Hepatocyte (in vitro differentiated cells): ENCODE data around the gene SND1. TPM values are rescaled to one million over a fixed set of nuclear protein-coding genes. Genes with fewer than 3 reads are reported as not detected.

Experiments
- DNase-seq: peaks from one replicate; pipeline ENCODE4 v3.0.0-alpha.2; 2016; ENCODE audit warnings: low spot score
- H2AFZ ChIP-seq: fragments of 200-600 bp; sonication (generic); 2 replicates; pipeline ENCODE4 v1.6.0; 2016; ENCODE audit warnings: antibody characterized with exemption, mild to moderate bottlenecking
- H3K27ac ChIP-seq: fragments of 200-600 bp; sonication (generic); 2 replicates; pipeline ENCODE4 v1.5.1; 2016; ENCODE audit warnings: mild to moderate bottlenecking
- H3K27me3 ChIP-seq: fragments of 200-600 bp; sonication (generic); 2 replicates; pipeline ENCODE4 v1.6.1; 2016
- H3K36me3 ChIP-seq: fragments of 200-600 bp; sonication (generic); replicated peaks from 2 replicates; pipeline ENCODE4 v1.5.1; 2016; ENCODE audit warnings: low read depth; ENCODE audit not compliant: insufficient read depth
- H3K4me1 ChIP-seq: fragments of 200-600 bp; sonication (generic); 2 replicates; pipeline ENCODE4 v1.5.1; 2016; ENCODE audit warnings: mild to moderate bottlenecking, moderate library complexity; ENCODE audit not compliant: insufficient read depth
- H3K4me2 ChIP-seq: fragments of 200-600 bp; sonication (generic); 2 replicates; pipeline ENCODE4 v1.6.0; 2016
- H3K4me3 ChIP-seq: fragments of 200-600 bp; sonication (generic); 2 replicates; pipeline ENCODE4 v1.5.1; 2016; ENCODE audit warnings: mild to moderate bottlenecking
- H3K79me2 ChIP-seq: fragments of 200-600 bp; sonication (generic); 2 replicates; pipeline ENCODE4 v1.6.0; 2017; ENCODE audit warnings: mild to moderate bottlenecking
- H3K9me2 ChIP-seq: fragments of 200-600 bp; sonication (generic); replicated peaks from 2 replicates; pipeline ENCODE4 v1.6.0; 2017; ENCODE audit warnings: mild to moderate bottlenecking; ENCODE audit not compliant: insufficient read depth
- H3K9me3 ChIP-seq: fragments of 200-600 bp; sonication (generic); 2 replicates; pipeline ENCODE4 v1.5.1; 2016; ENCODE audit warnings: low read depth, mild to moderate bottlenecking
- H4K20me1 ChIP-seq: fragments of 200-600 bp; sonication (generic); 2 replicates; pipeline ENCODE4 v1.6.0; 2016; ENCODE audit warnings: mild to moderate bottlenecking; ENCODE audit not compliant: insufficient read depth, poor library complexity, severe bottlenecking
- EZH2 ChIP-seq: fragments of 200-600 bp; sonication (generic); IDR thresholded peaks from 2 replicates; pipeline ENCODE4 v1.6.1; 2016; ENCODE audit warnings: antibody characterized with exemption, mild to moderate bottlenecking, borderline replicate concordance
- EZH2phosphoT487 ChIP-seq: fragments of 200-600 bp; sonication (generic); IDR thresholded peaks from one replicate; pipeline ENCODE4 v1.6.1; 2018; ENCODE audit warnings: antibody characterized with exemption, mild to moderate bottlenecking, low read depth, moderate library complexity; ENCODE audit not compliant: unreplicated experiment, severe bottlenecking
- WGBS: methylation state at CpG from one replicate; pipeline ENCODE4 v1.1.6; 2016; ENCODE audit warnings: low lambda C conversion rate; ENCODE audit errors: missing lambda C conversion rate; 5-methylcytosine and 5-hydroxymethylcytosine counted together
- polyA plus RNA-seq: library from polyadenylated mRNA; unstranded; fragments of >200 nt; fragmentation: Nextera tagmentation; extraction: Ambion mirVana; gene quantifications from 2 replicates; pipeline ENCODE4 v1.2.1, GENCODE V29; 2016
- total RNA-seq: library from RNA; depleted of rRNA; stranded (reverse); fragments of >200 nt; gene quantifications from 2 replicates; pipeline ENCODE4 v1.2.3, GENCODE V29; 2014
- TF ChIP-seq, protein P1 (sequence below): fragments of 200-600 bp; sonication (generic); IDR thresholded peaks from 2 replicates; pipeline ENCODE4 v1.5.1; 2016; ENCODE audit warnings: antibody characterized with exemption, mild to moderate bottlenecking; ENCODE audit not compliant: poor library complexity

SND1 gene
- total and polyA plus RNA-seq, 2 experiments from 2014 or later = 141 to 200 TPM

DNA sequence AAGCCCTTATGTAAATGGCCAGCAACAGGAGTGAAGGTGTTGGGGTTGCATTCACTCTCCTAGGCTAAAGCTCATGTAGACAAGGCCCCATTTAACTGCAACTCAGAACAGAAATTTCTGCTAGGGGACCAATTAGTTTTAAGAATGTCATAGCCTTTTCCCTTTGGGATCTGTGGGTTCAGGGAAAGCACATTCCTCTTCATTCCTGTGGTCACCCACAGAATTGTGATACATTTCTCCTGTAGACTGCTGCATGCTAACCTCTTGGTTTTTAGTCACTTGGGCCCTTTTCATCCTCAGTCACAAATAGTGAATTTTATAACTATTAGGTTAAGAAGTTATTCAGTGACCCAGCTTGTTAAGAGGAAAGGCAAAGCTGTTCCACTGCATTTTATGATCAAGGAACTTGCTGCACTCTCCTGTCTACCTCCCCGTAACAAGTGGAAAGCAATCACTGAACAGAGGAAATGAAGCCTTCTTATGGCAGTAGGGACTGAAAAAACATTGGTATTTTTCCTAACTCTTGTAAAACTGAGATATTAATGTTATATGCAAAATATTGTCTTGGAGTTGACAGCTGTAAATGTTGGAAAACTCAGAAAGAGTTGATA, 124.9 kb downstream of the SND1 start:
- H3K4me3 ChIP-seq = no peak overlapping the region
- peaks cover 4% of the 10 kb centered on the region for H3K4me1 ChIP-seq
- H3K27me3 ChIP-seq = no peaks in the 10 kb centered on the region
- peaks cover 67% of the 10 kb centered on the region for H3K79me2 ChIP-seq
- H3K36me3 ChIP-seq = no peaks in the 10 kb centered on the region
- no peaks in the 10 kb centered on the region for H3K9me3 ChIP-seq
- no peak for DNase-seq
- no peak overlapping the region for H2AFZ ChIP-seq
- H3K9me2 ChIP-seq = no peaks in the 10 kb centered on the region
- no peak overlapping the region for H3K4me2 ChIP-seq
- 83% methylated on average over 1 of the region's 1 CpG for WGBS
- TF ChIP-seq EZH2phosphoT487 = no peak
- TF ChIP-seq EZH2 = no peak
- TF ChIP-seq, protein P1, sequence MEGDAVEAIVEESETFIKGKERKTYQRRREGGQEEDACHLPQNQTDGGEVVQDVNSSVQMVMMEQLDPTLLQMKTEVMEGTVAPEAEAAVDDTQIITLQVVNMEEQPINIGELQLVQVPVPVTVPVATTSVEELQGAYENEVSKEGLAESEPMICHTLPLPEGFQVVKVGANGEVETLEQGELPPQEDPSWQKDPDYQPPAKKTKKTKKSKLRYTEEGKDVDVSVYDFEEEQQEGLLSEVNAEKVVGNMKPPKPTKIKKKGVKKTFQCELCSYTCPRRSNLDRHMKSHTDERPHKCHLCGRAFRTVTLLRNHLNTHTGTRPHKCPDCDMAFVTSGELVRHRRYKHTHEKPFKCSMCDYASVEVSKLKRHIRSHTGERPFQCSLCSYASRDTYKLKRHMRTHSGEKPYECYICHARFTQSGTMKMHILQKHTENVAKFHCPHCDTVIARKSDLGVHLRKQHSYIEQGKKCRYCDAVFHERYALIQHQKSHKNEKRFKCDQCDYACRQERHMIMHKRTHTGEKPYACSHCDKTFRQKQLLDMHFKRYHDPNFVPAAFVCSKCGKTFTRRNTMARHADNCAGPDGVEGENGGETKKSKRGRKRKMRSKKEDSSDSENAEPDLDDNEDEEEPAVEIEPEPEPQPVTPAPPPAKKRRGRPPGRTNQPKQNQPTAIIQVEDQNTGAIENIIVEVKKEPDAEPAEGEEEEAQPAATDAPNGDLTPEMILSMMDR = no peak
- H4K20me1 ChIP-seq = peaks cover 18% of the 10 kb centered on the region
- H3K27ac ChIP-seq = no peak overlapping the region

DNA sequence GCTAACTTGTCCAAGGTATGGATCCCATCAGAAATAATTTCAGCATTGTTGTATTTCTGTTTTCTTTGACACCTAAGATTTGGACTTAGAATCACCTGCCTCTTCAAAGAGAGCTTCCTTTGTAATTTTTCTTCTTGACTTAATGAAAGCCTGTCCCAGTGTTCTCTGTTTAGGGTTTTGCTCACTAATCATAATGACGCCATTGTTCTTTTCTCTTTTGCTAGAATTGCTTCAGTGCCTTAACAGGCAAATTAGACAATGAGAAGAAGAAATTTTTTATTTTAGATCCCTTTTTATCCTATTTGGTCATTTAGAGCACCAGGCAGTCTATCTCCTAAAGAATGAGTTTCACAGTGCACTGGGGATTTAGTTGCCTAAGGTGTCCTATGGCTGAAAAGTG, 128.5 kb downstream of the SND1 start:
- Histone ChIP-seq H2AFZ (no peak overlapping the region), H3K9me3 (no peaks in the 10 kb centered on the region), H3K4me2 (no peak overlapping the region), H3K36me3 (no peaks in the 10 kb centered on the region), H3K4me1 (peaks cover 4% of the 10 kb centered on the region), H3K27ac (no peak overlapping the region), H3K27me3 (no peaks in the 10 kb centered on the region), H3K9me2 (no peaks in the 10 kb centered on the region), H3K79me2 (peaks cover 87% of the 10 kb centered on the region), H3K4me3 (no peak overlapping the region), H4K20me1 (peaks cover 30% of the 10 kb centered on the region)
- 100% methylated on average over 1 of the region's 1 CpG for WGBS
- DNase-seq = no peak
- TF ChIP-seq EZH2phosphoT487 (no peak), EZH2 (no peak)
- TF ChIP-seq, protein P1 = no peak

DNA sequence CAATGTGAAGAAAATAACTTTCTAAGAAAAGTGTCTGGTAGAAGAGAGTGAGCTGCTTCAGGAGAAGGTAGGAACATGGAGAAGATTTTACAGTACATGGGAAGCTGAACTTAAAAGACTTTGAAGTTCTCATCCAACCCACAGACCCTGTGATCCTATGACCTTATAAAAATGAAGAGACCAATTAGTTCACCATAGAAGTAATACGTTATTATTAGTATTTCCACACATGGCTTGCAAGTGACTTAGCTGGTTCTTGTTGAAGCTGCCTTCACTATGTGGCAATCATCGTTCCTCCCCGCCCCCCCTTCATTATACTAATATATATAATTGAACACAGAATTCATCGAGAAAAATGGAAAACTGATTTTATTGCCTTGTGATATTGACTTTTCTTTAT, 129.1 kb downstream of the SND1 start:
- H3K36me3 ChIP-seq = no peaks in the 10 kb centered on the region
- peaks cover 4% of the 10 kb centered on the region for H3K4me1 ChIP-seq
- H3K9me2 ChIP-seq = no peaks in the 10 kb centered on the region
- H4K20me1 ChIP-seq = peaks cover 30% of the 10 kb centered on the region
- H3K4me3 ChIP-seq = no peak overlapping the region
- WGBS = 57% methylated on average over 4 of the region's 4 CpGs
- no peak overlapping the region for H3K4me2 ChIP-seq
- no peak overlapping the region for H2AFZ ChIP-seq
- TF ChIP-seq, protein P1 = no peak
- TF ChIP-seq EZH2phosphoT487 = no peak
- TF ChIP-seq EZH2 = no peak
- H3K9me3 ChIP-seq = no peaks in the 10 kb centered on the region
- no peak overlapping the region for H3K27ac ChIP-seq
- DNase-seq = no peak
- H3K79me2 ChIP-seq = peaks cover 85% of the 10 kb centered on the region
- H3K27me3 ChIP-seq = no peaks in the 10 kb centered on the region
